ENCODE results near the gene PRDM1.

Gene PRDM1

GRCh38 chr6:106072501-106073090, 13.5 kb upstream of the PRDM1 start:
- no peak for DNase-seq

- DNase-seq: no peak
These were observed 12.0 kb upstream of the PRDM1 start for GRCh38 chr6:106074146-106074545.

- DNase-seq: no peak
These were observed 10.0 kb upstream of the PRDM1 start for GRCh38 chr6:106076139-106076538.

DNA sequence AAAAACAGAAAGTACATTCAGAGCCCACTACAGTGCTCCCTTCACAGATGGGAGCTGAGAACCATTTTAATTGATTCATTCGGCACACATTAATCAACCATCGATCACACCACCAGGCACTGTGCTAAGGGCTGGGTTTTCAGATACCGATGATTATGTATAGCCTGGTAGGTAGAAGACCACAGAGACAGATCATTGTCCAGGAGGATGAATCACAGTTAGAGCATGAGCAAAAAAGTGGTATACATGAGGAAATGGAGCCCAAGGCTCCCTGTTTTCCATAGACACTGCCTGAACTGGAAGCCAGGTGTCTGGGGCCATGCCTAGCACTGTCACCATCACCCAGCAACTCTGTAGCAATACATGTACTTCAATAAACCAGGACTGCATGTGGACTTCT, 9.0 kb upstream of the PRDM1 start:
- no peak for DNase-seq

DNA sequence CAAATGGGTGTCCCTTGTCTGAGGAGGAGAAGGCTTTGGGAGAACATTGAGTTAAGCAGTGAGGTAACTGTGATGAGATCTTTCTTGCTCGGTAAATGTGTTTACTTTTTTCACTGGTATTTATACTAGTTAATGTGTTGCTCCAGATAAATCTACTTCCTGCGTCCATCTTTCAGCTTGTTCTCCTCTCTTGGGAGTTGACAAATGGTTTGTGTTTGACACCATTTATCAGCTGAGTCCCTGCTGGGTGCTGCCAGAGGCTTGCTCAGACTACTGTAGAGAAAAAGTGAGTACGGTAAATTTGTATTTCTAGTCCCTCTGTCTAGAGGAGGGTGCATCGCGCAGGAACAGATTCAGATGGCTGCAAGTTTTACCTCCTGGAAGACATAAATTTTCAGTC, 8.3 kb upstream of the PRDM1 start:
- DNase-seq: no peak

GRCh38 chr6:106079961-106080762, 6.0 kb upstream of the PRDM1 start:
- DNase-seq: peak; percentile 98

DNA sequence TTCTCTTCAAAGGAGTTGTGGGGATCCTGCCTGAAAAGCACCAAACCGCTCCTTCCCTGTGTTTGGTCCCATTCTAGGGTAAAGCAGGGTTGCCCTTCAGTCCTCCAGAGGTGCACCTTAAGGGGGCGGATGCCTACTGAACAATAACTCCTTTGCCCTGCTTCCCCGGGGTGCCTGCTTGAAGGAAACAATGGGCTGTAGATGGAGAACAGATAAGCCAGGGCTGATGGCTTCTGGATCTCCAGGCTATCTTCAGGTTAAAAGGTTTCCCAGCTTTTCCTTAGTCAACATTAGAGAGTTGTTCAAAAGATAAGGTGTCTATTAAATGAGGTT, 5.4 kb upstream of the PRDM1 start:
- DNase-seq: no peak

DNA sequence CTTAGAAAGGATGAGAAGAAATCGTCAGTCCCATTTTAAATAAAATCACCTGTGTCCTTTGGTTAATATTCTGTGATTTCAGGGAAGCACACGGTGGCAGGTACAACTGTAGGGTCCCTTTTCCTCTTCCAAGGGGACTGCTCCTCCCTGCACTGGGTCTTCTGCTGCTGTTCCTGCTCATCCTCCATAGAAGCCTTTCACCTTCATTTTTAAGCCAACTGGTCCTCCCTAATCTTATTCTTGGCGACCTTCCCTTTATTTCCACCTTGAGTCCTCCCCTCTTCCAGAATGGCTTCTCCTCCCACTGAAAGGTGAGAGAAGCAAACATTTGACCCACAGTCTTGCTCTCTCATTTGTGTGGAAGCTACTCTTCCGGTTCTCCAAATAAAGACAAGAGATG, 4.4 kb upstream of the PRDM1 start:
- DNase-seq: no peak

- DNase-seq: no peak
These were observed 3.3 kb upstream of the PRDM1 start for GRCh38 chr6:106082735-106083398.

DNA sequence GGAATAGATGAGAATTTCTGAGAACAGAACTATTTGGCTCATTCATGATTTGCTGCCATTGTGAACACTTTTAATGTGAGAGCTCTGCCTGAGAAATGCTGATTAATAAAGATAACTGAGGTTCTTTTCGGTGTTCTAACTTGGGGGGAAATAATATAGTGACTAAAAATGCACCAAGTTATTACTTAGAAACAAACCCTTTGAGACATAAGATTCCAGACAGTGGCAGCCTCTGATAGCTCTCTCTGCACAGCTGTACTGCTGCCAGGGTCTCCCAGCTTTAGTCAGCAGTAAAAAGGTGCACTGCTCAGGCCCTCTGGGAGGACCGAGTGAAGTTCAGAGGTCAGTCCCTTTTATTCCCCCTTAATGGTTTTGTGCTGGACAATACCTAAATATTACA, 2.5 kb upstream of the PRDM1 start:
- DNase-seq: no peak

DNA sequence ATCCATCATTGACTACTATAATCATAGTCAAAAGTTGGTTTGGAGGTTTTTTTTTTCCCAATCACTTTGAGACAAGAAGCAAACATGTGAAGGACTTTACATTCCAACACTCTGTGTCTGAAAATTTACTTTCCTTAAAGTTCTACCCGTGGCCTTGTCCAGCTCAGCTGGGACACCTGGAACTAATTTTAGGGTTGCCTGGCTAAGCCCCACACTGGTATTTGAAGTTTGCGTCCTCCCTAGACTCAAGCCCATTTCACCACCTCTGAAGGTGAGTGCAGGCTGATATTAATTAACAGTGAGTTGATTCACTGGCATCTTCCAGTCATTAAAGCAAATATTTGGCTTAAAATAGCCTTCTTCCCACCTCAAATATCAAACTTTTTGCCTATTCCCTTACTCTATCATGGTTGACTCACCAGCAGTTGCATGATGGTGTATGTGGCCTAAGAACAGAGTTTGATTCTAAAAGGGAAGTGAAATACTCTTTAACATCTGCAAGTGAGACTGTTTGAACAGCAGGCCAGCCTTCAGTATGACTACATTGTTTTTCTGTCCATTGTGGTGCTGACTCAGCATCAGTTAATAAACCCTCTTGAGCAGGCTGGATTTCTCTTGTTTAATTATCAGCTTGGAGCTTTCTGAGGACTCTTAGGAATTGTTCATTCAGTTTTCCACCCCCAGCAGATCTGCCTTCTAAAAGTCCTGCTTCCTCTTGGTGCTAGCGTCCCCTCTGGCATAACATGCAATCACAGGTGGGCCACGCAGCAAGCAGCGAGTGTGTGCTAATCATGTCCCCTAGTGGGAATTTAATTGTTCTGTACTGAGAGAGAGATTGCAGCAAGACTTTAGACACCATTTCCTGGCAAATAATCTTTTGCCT, 1.8 kb upstream of the PRDM1 start:
- peak; percentile 84 for DNase-seq

DNA sequence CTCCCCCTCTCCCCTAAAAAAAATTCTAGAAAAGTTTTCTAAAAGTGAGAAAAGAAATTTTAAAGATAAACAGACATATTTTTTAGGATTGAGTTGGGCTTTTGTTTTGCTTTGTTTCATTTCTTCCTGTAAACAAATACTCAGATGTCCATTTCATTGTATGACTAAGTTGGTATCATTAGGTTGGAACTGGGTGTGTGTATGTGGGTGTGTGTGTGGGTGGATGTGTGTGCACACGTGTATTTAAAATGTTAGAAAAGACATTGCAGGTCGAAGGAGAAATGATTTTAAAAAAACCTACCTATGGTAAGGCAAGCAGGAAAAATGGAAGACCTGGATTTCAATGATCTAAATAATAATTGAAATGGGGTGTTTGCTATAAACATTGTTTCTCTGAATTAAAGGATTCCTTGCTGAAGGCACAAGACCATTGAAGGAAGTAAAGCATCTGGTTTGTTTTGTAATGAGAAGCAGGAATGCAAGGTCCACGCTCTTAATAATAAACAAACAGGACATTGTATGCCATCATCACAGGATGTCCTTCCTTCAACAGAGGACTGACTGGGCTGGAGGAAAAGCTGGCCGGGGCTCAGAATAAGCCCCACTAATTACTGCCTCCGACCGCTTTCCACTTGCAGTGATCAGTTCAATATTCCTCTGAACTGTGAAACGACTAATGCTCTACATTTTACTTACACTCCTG, 996 bp upstream of the PRDM1 start:
- peak; percentile 34 for DNase-seq

GRCh38 chr6:106085692-106085983, 498 bp upstream of the PRDM1 start:
- DNase-seq: no peak

GRCh38 chr6:106086814-106087175, 659 bp downstream of the PRDM1 start:
- DNase-seq: no peak

DNA sequence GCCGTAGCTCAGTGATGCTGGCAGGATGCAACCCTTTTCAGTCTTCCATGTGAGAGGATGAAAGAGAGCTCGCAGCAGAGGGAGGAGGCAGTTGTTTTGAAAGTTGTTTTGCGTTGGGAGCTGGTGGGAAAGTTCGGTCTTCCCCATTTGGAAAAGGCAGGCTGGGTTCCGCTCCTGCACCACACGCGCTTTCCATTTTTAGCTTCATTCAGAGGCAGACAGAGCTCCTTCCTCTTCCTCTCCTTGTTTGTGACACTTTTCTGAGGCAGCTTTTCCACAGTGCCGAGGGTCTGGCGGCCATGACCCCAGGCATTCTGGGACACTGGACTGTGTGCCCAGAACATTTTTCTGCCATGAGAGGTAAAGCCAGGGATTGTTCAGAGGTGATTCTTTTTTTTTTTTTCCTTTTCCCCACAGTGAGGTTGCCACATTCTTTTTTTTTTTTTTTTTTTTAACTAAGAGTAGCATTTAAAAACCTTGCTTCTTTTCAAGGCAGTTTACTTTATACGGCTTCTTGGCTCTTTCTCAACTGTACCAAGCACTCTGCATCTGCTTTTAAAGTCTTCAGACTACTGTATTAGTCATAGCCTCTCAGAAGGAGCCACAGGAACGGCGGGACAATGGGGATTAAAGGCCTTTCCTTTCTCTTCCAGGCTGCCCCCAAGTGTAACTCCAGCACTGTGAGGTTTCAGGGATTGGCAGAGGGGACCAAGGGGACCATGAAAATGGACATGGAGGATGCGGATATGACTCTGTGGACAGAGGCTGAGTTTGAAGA, 1.6 kb downstream of the PRDM1 start:
- DNase-seq: peak; percentile 46

- DNase-seq: no peak
These were observed 3.9 kb downstream of the PRDM1 start for GRCh38 chr6:106090001-106090400.

DNA sequence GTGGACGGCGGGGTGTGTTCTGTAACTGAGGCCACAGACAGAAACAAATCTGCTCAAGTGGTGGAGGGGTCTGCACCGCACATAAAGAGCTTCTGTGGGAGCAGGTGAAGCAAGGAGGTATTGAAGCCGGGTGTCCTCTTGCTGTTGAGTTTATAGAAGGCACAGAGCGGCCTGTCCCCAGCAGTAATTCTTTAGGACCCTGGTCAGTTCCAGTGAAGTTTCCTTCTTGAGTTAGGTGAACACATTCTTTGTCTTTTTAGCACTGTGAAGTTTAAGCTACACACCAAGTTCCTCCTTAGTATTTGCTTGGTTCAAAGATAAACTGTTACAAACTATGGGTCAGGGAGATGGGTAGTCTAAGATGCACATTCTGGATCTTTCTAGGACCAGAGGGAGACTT, 6.1 kb downstream of the PRDM1 start:
- no peak for DNase-seq

DNA sequence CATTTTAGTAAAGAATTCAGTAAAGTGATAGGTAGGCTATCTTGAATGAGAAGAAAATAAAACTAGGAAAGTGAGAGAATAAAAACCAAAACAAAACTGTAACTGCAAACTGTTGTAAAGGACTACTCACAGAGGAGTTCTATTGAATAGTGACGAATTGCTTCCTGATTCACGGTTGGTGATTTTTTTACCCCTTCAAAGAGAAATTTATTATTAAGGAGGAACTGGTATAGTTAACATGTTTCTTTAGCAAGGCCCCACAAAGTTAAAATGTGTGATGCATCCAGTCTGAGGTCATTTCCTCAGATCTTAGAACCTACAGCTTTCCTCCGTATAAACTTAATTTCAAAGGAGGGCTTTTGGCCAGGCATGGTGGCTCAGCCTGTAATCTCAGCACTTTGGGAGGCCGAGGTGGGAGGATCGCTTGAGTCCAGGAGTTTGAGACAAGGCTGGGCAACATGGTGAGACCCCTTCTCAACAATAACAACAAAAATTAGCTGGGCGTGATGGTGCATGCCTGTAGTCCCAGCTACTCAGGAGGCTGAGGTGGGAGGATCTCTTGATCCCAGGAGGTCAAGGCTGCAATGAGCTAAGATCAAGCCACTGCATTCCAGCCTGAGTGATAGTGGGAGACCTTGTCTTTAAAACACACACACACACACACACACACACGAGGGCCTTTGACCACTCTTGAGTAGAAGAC, 8.3 kb downstream of the PRDM1 start:
- no peak for DNase-seq

GRCh38 chr6:106094964-106095335, 8.8 kb downstream of the PRDM1 start:
- no peak for DNase-seq

GRCh38 chr6:106097411-106098231, 11.5 kb downstream of the PRDM1 start:
- no peak for DNase-seq

All from NCI-H82 (cell line).